SK-N-SH (cell line): ENCODE measurements around the gene MADCAM1. TPM values are rescaled to one million over a fixed set of nuclear protein-coding genes. Genes with fewer than 3 reads are reported as not detected.

Experiments used
- CTCF ChIA-PET: fragments of 300-600, 350-600 bp; formaldehyde crosslinking; extraction: SDS; loops from one replicate; lab custom pipeline; 2021; lab: Yijun Ruan, JAX
- POLR2A ChIA-PET: fragments of 350-600 bp; sonication (Branson Sonifier 250); formaldehyde crosslinking; extraction: SDS; loops from one replicate; lab custom pipeline; 2020; ENCODE audit warnings: antibody characterized with exemption, inconsistent platforms; lab: Yijun Ruan, JAX
- DNase-seq: peaks from one replicate; pipeline ENCODE4 v3.0.0; 2012
- H2AFZ ChIP-seq: fragments of 200-600 bp; sonication (generic); 2 replicates; pipeline ENCODE4 v1.8.1; 2016; ENCODE audit warnings: antibody characterized with exemption, mild to moderate bottlenecking, low read depth
- H3F3A ChIP-seq: fragments of 200-600 bp; sonication (generic); replicated peaks from 2 replicates; pipeline ENCODE3; 2016; ENCODE audit warnings: antibody characterized with exemption, mild to moderate bottlenecking; ENCODE audit not compliant: insufficient read depth
- H3K27ac ChIP-seq, 2 experiments: fragments of 200-500 bp in 1 of 2; fragments of 200-600 bp in 1 of 2; sonication (Bioruptor generic) in 1 of 2; sonication (generic), shearing (Covaris generic) in 1 of 2; 2 replicates each; pipeline versions ENCODE4 v1.5.1 to v1.6.1; 2014 to 2016; ENCODE audit warnings: low read depth in 2 of 2, inconsistent platforms in 1 of 2, low read length in 1 of 2, mild to moderate bottlenecking in 1 of 2, mixed read lengths in 1 of 2
- H3K27me3 ChIP-seq: fragments of 200-600 bp; sonication (generic), shearing (Covaris generic); 2 replicates; pipeline ENCODE4 v1.6.1; 2016; ENCODE audit warnings: mixed run types; ENCODE audit not compliant: insufficient read depth
- H3K36me3 ChIP-seq, 2 experiments: fragments of 200-500 bp in 1 of 2; fragments of 200-600 bp in 1 of 2; sonication (Bioruptor generic) in 1 of 2; sonication (generic) in 1 of 2; replicated peaks in 1 of 2; 2 replicates each; pipeline versions ENCODE3 to v1.5.1; 2014 to 2016; ENCODE audit warnings: low read length in 1 of 2, mild to moderate bottlenecking in 1 of 2; ENCODE audit not compliant: insufficient read depth in 2 of 2, control insufficient read depth in 1 of 2
- H3K4me1 ChIP-seq, 2 experiments: fragments of 200-500 bp in 1 of 2; fragments of 200-600 bp in 1 of 2; sonication (Bioruptor generic) in 1 of 2; sonication (generic), shearing (Covaris generic) in 1 of 2; 2 replicates each; pipeline versions ENCODE4 v1.5.1 to v1.6.1; 2014 to 2016; ENCODE audit warnings: low read depth in 1 of 2, low read length in 1 of 2, mixed run types in 1 of 2; ENCODE audit not compliant: insufficient read depth in 2 of 2, control insufficient read depth in 1 of 2
- H3K4me2 ChIP-seq: fragments of 200-600 bp; sonication (generic), shearing (Covaris generic); 2 replicates; pipeline ENCODE4 v1.6.1; 2017; ENCODE audit warnings: mixed run types
- H3K4me3 ChIP-seq, 2 experiments: fragments of 200-500 bp in 1 of 2; fragments of 200-600 bp in 1 of 2; sonication (Bioruptor generic) in 1 of 2; sonication (generic), shearing (Covaris generic) in 1 of 2; 2 replicates each; pipeline versions ENCODE4 v1.5.1 to v1.8.1; 2014 to 2016; ENCODE audit warnings: low read depth in 2 of 2, inconsistent platforms in 1 of 2, low read length in 1 of 2, mild to moderate bottlenecking in 1 of 2, mixed read lengths in 1 of 2, moderate library complexity in 1 of 2
- H3K79me2 ChIP-seq: fragments of 200-600 bp; sonication (generic); 2 replicates; pipeline ENCODE4 v1.8.1; 2017; ENCODE audit warnings: mild to moderate bottlenecking; ENCODE audit not compliant: insufficient read depth
- H3K9ac ChIP-seq: fragments of 200-600 bp; sonication (generic); 2 replicates; pipeline ENCODE4 v1.6.1; 2017; ENCODE audit warnings: mixed run types
- H3K9me2 ChIP-seq: fragments of 200-600 bp; sonication (generic); 2 replicates; pipeline ENCODE4 v1.6.1; 2017; ENCODE audit warnings: mixed run types
- H3K9me3 ChIP-seq: fragments of 200-600 bp; sonication (generic); 2 replicates; pipeline ENCODE4 v1.6.1; 2017; ENCODE audit warnings: mixed run types, mild to moderate bottlenecking, moderate library complexity
- H4K20me1 ChIP-seq: fragments of 200-600 bp; sonication (generic); 2 replicates; pipeline ENCODE4 v1.6.1; 2017; ENCODE audit warnings: mild to moderate bottlenecking, mixed run types; ENCODE audit not compliant: insufficient read depth
- ELF1 ChIP-seq: IDR thresholded peaks from 2 replicates; pipeline ENCODE4 v1.4.0; 2012
- MEF2A ChIP-seq: IDR thresholded peaks from 2 replicates; pipeline ENCODE4 v1.4.0; 2012; ENCODE audit warnings: low read depth, borderline replicate concordance
- NFIC ChIP-seq: IDR thresholded peaks from 2 replicates; pipeline ENCODE4 v1.4.0; 2012; ENCODE audit warnings: borderline replicate concordance
- NRF1 ChIP-seq: IDR thresholded peaks from 2 replicates; pipeline ENCODE4 v1.6.1; 2012; ENCODE audit warnings: low read depth, mild to moderate bottlenecking, low read length
- REST ChIP-seq: IDR thresholded peaks from 2 replicates; pipeline ENCODE4 v1.6.1; 2012; ENCODE audit warnings: mild to moderate bottlenecking, low read depth, low read length, moderate library complexity
- RXRA ChIP-seq: IDR thresholded peaks from 2 replicates; pipeline ENCODE4 v1.4.0; 2012; ENCODE audit warnings: low read depth, mild to moderate bottlenecking, borderline replicate concordance
- SMC3 ChIP-seq: IDR thresholded peaks from 2 replicates; pipeline ENCODE4 v1.6.1; 2012; ENCODE audit warnings: low read depth, low read length, improper control_type of control experiment
- USF2 ChIP-seq: fragments of 150-350 bp; IDR thresholded peaks from 2 replicates; pipeline ENCODE4 v1.6.1; 2017; ENCODE audit warnings: antibody characterized with exemption, low read length, low read depth, borderline replicate concordance
- WGBS: methylation state at CpG from one replicate; pipeline ENCODE4 v1.1.6; 2017; ENCODE audit warnings: low lambda C conversion rate; 5-methylcytosine and 5-hydroxymethylcytosine counted together
- polyA plus RNA-seq, 3 experiments: library from polyadenylated mRNA; depleted of rRNA; stranded (reverse); fragments of >200 nt; gene quantifications; 2 replicates each; pipeline ENCODE4 v1.2.3, GENCODE V29; 2012
- TF ChIP-seq, protein P1 (sequence below): IDR thresholded peaks from 2 replicates; pipeline ENCODE4; 2012
- TF ChIP-seq, protein P2 (sequence below): IDR thresholded peaks from 2 replicates; pipeline ENCODE4 v1.4.0; 2012; ENCODE audit warnings: low read depth

MADCAM1 gene
- polyA plus RNA-seq, 1 of the 3 experiments (the other 2 are of a cell fraction): 0.81 TPM

DNA sequence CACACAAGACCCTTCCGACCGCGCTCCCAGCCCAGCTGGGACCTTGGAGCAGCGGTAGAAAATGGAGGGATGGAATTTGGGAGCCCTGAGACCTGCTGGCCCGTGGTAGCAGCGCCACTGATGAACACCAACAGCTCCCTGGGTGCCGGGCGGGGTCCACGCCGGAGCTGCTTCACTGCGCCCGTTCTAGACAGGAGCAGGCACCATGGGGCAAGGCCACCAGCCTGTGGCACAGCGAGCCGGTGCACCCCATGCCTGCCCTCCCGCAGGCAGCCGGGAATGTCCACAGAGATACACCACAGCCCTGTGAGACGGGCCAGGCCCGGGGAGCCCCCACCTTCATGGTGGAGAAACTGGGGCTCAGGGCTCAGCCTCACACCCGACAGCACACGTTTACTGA, 25.6 kb upstream of the MADCAM1 start:
- ChIA-PET CTCF (interaction anchor here (0.6 kb wide), 1 partner anchor 65 kb away, joined by 3 read pairs; no protein-coding TSS in a partner anchor), POLR2A (no interaction called here)
- Histone ChIP-seq H3K9me2 (no peaks in the 10 kb centered on the region), H2AFZ (no peak overlapping the region), H3K4me2 (no peak overlapping the region), H3K9ac (no peak overlapping the region), H3F3A (no peaks in the 10 kb centered on the region), H3K9me3 (no peaks in the 10 kb centered on the region), H3K36me3 (no peaks in the 10 kb centered on the region), H3K27ac (no peak overlapping the region), H3K4me3 (no peak overlapping the region), H4K20me1 (no peaks in the 10 kb centered on the region), H3K79me2 (no peaks in the 10 kb centered on the region), H3K4me1 (no peaks in the 10 kb centered on the region)
- WGBS: 74% methylated on average over 12 of the region's 20 CpGs
- TF ChIP-seq NRF1 (no peak), ELF1 (no peak), MEF2A (no peak), USF2 (no peak), RXRA (no peak), SMC3 (no peak), NFIC (no peak), REST (no peak)
- TF ChIP-seq, protein P1, sequence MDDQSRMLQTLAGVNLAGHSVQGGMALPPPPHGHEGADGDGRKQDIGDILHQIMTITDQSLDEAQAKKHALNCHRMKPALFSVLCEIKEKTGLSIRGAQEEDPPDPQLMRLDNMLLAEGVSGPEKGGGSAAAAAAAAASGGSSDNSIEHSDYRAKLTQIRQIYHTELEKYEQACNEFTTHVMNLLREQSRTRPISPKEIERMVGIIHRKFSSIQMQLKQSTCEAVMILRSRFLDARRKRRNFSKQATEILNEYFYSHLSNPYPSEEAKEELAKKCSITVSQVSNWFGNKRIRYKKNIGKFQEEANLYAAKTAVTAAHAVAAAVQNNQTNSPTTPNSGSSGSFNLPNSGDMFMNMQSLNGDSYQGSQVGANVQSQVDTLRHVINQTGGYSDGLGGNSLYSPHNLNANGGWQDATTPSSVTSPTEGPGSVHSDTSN: no peak
- TF ChIP-seq, all 33 proteins: peak for 0
- no peak for DNase-seq
- no peaks in the 10 kb centered on the region for H3K27me3 ChIP-seq

GRCh38 chr19:472005-472858, 24.1 kb upstream of the MADCAM1 start:
- no peaks in the 10 kb centered on the region for H3F3A ChIP-seq
- no peak overlapping the region for H2AFZ ChIP-seq
- 73% methylated on average over 18 of the region's 23 CpGs for WGBS
- no peak overlapping the region for H3K4me3 ChIP-seq
- H3K4me2 ChIP-seq: no peak overlapping the region
- H3K27ac ChIP-seq: no peak overlapping the region
- TF ChIP-seq, protein P2, sequence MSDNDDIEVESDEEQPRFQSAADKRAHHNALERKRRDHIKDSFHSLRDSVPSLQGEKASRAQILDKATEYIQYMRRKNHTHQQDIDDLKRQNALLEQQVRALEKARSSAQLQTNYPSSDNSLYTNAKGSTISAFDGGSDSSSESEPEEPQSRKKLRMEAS: no peak
- TF ChIP-seq SMC3: no peak
- TF ChIP-seq, all 33 proteins: peak for 0
- no peak for DNase-seq
- no peaks in the 10 kb centered on the region for H4K20me1 ChIP-seq
- H3K27me3 ChIP-seq: no peaks in the 10 kb centered on the region
- no peaks in the 10 kb centered on the region for H3K9me3 ChIP-seq
- ChIA-PET POLR2A (no interaction called here), CTCF (interaction anchor here (0.5 kb wide), 1 partner anchor 89 kb away, joined by 3 read pairs; no protein-coding TSS in a partner anchor)
- no peaks in the 10 kb centered on the region for H3K79me2 ChIP-seq
- H3K36me3 ChIP-seq: no peaks in the 10 kb centered on the region
- no peaks in the 10 kb centered on the region for H3K4me1 ChIP-seq
- H3K9ac ChIP-seq: no peak overlapping the region
- no peaks in the 10 kb centered on the region for H3K9me2 ChIP-seq
